CD4-positive, alpha-beta memory T cell (primary cell): Measurements from ENCODE around the gene FAM222A. TPM values are rescaled to one million over a fixed set of nuclear protein-coding genes. Genes with fewer than 3 reads are reported as not detected.
"Not testable (repeated sequence)": the region's sequence is repeated elsewhere in the genome, so short reads cannot be mapped to it uniquely, and the experiment has no call there.

Experiments
- CTCF ChIA-PET: fragments of 350-600 bp; sonication (Branson Sonifier 250); formaldehyde crosslinking; loops from one replicate; lab custom pipeline; 2021; ENCODE audit warnings: inconsistent platforms; ENCODE audit not compliant: partially characterized antibody; lab: Charles Lee
- POLR2A ChIA-PET: fragments of 350-600 bp; sonication (Branson Sonifier 250); formaldehyde crosslinking; loops from one replicate; lab custom pipeline; 2021; ENCODE audit not compliant: partially characterized antibody; lab: Charles Lee
- DNase-seq, 5 donors: peaks; one replicate each; pipeline versions ENCODE4 v3.0.0 to v3.0.0-alpha.2; 2020 to 2022; ENCODE audit warnings: mixed read lengths in 1 of 5
- H3K27ac ChIP-seq: one replicate; pipeline ENCODE4 v1.7.0; 2013; ENCODE audit warnings: low read depth, low read length
- H3K27me3 ChIP-seq: 2 replicates; pipeline ENCODE4 v1.7.0; 2013; ENCODE audit warnings: mild to moderate bottlenecking, low read length, moderate library complexity; ENCODE audit not compliant: insufficient read depth
- H3K36me3 ChIP-seq: 2 replicates; pipeline ENCODE4 v1.7.0; 2013; ENCODE audit warnings: mild to moderate bottlenecking, low read length, moderate library complexity; ENCODE audit not compliant: insufficient read depth
- H3K4me1 ChIP-seq: 2 replicates; pipeline ENCODE4 v1.7.0; 2013; ENCODE audit warnings: mild to moderate bottlenecking, low read length, moderate library complexity; ENCODE audit not compliant: insufficient read depth
- H3K4me3 ChIP-seq, 2 donors: one replicate each; pipeline ENCODE4 v1.7.0; 2013; ENCODE audit warnings: low read length in 2 of 2, mild to moderate bottlenecking in 1 of 2
- H3K9me3 ChIP-seq, 2 donors: one replicate each; pipeline ENCODE4 v1.7.0; 2013; ENCODE audit warnings: low read length in 2 of 2, control low read depth in 1 of 2; ENCODE audit not compliant: control insufficient read depth in 1 of 2
- H3K27ac Mint-ChIP-seq, 7 donors: one replicate each; pipeline ENCODE4 v1.8.0; 2020 to 2021; ENCODE audit warnings: mixed read lengths in 7 of 7, mild to moderate bottlenecking in 6 of 7, inconsistent platforms in 3 of 7, moderate library complexity in 3 of 7
- H3K27me3 Mint-ChIP-seq, 2 donors: one replicate each; pipeline ENCODE4 v1.8.0; 2020 to 2021; ENCODE audit warnings: mixed read lengths in 2 of 2
- H3K36me3 Mint-ChIP-seq, 2 donors: one replicate each; pipeline ENCODE4 v1.8.0; 2020 to 2021; ENCODE audit warnings: mixed read lengths in 2 of 2, inconsistent platforms in 1 of 2, mild to moderate bottlenecking in 1 of 2
- H3K4me1 Mint-ChIP-seq, 4 donors: one replicate each; pipeline ENCODE4 v1.8.0; 2020 to 2021; ENCODE audit warnings: mixed read lengths in 4 of 4, mild to moderate bottlenecking in 1 of 4
- H3K4me3 Mint-ChIP-seq, 8 donors: one replicate each; pipeline ENCODE4 v1.8.0; 2020 to 2021; ENCODE audit warnings: mixed read lengths in 8 of 8, mild to moderate bottlenecking in 7 of 8, moderate library complexity in 6 of 8, inconsistent platforms in 3 of 8
- H3K9me3 Mint-ChIP-seq, 8 donors: one replicate each; pipeline ENCODE4 v1.8.0; 2020 to 2021; ENCODE audit warnings: mixed read lengths in 8 of 8, mild to moderate bottlenecking in 5 of 8, inconsistent platforms in 3 of 8, moderate library complexity in 1 of 8
- intact Hi-C: fragments of 100-400 bp; cut with micrococcal nuclease; formaldehyde crosslinking; loops from one replicate; pipeline ENCODE4 v1.15.1; 2023
- polyA plus RNA-seq, 2 donors: library from polyadenylated mRNA; unstranded; fragments of 300-500 nt; fragmentation: Illumina TruSeq; gene quantifications; one replicate each; pipeline ENCODE4 v1.2.3, GENCODE V29; 2021
- total RNA-seq, 2 experiments: library from RNA; stranded (reverse); gene quantifications; one replicate each; pipeline ENCODE4 v1.2.3, GENCODE V29; 2021

Gene FAM222A
- total and polyA plus RNA-seq, 4 experiments from 2014 or later: 0.25 to 0.69 (median 0.55) TPM; not detected in 1

DNA sequence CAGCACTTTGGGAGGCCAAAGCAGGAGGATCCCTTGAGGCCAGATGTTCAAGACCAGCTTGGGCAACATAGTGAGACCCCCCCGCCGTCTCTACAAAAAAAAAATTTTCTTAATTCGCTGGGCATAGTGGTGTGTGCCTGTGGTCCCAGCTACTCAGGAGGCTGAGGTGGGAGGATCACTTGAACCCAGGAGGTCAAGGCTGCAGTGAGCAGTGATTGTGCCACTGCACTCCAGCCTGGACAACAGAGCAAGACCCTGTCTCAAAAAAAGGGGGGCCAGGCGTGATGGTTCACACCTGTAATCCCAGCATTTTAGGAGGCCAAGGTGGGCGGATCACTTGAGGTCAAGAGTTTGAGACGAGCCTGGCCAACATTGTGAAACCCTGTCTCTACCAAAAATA lies 19.0 kb upstream of the FAM222A start:
- H3K4me3 ChIP-seq, H3K27ac ChIP-seq, CTCF ChIA-PET, H3K9me3 Mint-ChIP-seq, POLR2A ChIA-PET, H3K4me1 ChIP-seq, DNase-seq, H3K27ac Mint-ChIP-seq, H3K4me1 Mint-ChIP-seq, H3K36me3 Mint-ChIP-seq, H3K4me3 Mint-ChIP-seq, H3K27me3 ChIP-seq, H3K36me3 ChIP-seq, intact Hi-C loops, H3K9me3 ChIP-seq: not testable (repeated sequence)
- H3K27me3 Mint-ChIP-seq: peaks cover 9 to 12% of the 10 kb centered on the region in 2 donors

DNA sequence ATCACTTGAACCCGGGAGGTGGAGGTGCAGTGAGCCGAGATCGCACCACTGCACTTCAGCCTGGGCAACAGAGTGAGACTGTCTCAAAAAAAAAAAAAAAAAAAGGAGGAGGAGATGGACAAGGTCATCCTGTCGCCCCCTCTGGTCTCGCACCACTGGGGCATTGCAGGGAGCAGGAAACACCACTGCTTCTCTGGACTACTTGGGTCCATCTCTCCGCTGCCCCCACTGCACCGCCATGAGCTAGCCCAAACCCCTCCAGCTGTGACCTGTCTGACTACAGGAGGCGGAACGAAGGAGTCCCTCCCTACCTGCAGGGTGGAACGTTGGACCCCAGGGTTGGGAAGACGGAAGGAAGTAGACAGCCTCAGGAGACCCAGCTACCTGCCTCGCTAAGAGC lies 18.2 kb upstream of the FAM222A start:
- no peaks in the 10 kb centered on the region for H3K36me3 ChIP-seq
- CTCF ChIA-PET: no interaction called here
- peaks cover 9 to 12% of the 10 kb centered on the region in 2 donors for H3K27me3 Mint-ChIP-seq
- H3K9me3 ChIP-seq: no peaks in the 10 kb centered on the region
- no peaks in the 10 kb centered on the region for H3K4me1 Mint-ChIP-seq
- no peak overlapping the region for H3K4me3 ChIP-seq
- no peaks in the 10 kb centered on the region for H3K36me3 Mint-ChIP-seq
- DNase-seq: no peak
- no peaks in the 10 kb centered on the region for H3K4me1 ChIP-seq
- no peak overlapping the region for H3K27ac ChIP-seq
- POLR2A ChIA-PET: no interaction called here
- H3K27me3 ChIP-seq: no peaks in the 10 kb centered on the region
- intact Hi-C loops: no loop called here
- H3K4me3 Mint-ChIP-seq: no peak overlapping the region
- H3K9me3 Mint-ChIP-seq: peaks cover 0 to 4% (median 0%) of the 10 kb centered on the region in 8 donors
- no peak overlapping the region for H3K27ac Mint-ChIP-seq

DNA sequence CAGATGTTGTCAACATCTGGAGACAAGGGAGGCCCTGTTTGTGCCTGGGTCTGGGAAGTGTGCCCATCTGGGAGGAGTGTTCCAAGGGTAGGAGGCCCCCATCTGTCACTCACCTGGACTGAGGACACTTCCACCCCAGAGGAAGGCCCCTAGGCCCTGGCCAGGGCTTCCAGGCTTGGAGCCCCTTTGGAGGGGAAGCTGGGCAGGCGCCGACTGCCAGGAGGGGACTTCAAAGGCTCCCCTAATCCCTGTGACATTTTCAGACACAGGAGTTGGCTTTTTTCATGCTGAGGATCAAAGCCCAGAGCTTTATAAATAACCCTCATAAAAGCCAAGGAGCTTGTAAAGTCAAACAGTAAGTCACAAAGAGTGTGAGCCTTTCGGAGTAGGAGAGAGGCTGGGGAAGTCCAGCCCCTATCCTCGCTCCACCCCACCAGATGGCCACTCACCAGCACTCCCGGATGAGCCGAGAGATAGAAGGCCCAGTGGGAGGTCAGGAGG lies 17.6 kb upstream of the FAM222A start:
- intact Hi-C loops: no loop called here
- no peaks in the 10 kb centered on the region for H3K27me3 ChIP-seq
- H3K36me3 Mint-ChIP-seq: no peaks in the 10 kb centered on the region
- H3K9me3 ChIP-seq: no peaks in the 10 kb centered on the region
- no peak overlapping the region for H3K4me3 ChIP-seq
- no peak overlapping the region for H3K27ac Mint-ChIP-seq
- no peak overlapping the region for H3K27ac ChIP-seq
- no peaks in the 10 kb centered on the region for H3K4me1 Mint-ChIP-seq
- H3K9me3 Mint-ChIP-seq: peaks cover 0 to 4% (median 0%) of the 10 kb centered on the region in 8 donors
- no peaks in the 10 kb centered on the region for H3K36me3 ChIP-seq
- no peak for DNase-seq
- H3K4me3 Mint-ChIP-seq: no peak overlapping the region
- ChIA-PET POLR2A (no interaction called here), CTCF (no interaction called here)
- H3K27me3 Mint-ChIP-seq: peaks cover 11 to 12% of the 10 kb centered on the region in 2 donors
- H3K4me1 ChIP-seq: no peaks in the 10 kb centered on the region

DNA sequence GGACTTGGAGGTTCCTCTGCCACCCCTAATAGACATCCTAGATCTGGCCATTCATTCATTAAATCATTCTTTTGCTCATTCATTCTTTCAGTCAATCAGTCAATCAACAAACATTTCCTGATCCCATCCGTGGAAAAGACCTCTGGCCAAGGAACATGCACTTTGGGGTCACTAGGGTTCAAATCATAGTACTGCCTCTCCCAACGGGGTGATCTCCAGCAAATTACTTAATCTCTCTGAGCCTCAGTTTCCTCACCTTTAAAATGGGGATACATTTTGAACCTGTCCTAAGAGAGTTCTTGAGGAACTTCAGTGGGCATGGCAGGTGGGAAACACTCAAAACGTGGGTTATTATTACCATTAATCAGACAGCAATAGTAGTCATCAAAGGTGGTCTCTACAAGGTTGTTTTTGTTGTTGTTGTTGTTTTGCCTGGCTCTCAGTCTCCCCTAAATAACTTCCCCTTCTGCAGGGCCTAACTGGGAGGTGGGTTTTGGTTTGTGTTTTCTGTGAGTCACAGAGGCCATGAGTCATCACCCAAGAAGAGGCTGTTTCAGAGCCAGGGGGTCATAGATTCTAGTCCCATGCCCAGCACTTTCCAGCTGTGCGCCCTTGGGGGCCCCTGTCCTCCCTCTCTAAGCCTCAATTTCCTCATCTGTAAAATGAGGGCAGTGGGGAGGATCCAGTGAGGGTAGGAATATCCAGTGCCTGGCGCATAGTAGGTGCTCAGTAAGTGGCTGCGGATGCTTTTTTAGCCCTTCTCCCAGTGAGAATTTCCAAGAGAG lies 16.9 kb upstream of the FAM222A start:
- no peaks in the 10 kb centered on the region for H3K36me3 ChIP-seq
- no peak overlapping the region for H3K4me3 ChIP-seq
- Mint-ChIP-seq H3K27ac (peak overlapping the region in 1 of 7 donors; percentile 19), H3K4me3 (no peak overlapping the region), H3K27me3 (peaks cover 10 to 11% of the 10 kb centered on the region in 2 donors), H3K9me3 (peaks cover 0 to 4% (median 0%) of the 10 kb centered on the region in 8 donors), H3K4me1 (no peaks in the 10 kb centered on the region), H3K36me3 (no peaks in the 10 kb centered on the region)
- intact Hi-C loops: no loop called here
- H3K27me3 ChIP-seq: no peaks in the 10 kb centered on the region
- DNase-seq: no peak
- POLR2A ChIA-PET: no interaction called here
- CTCF ChIA-PET: no interaction called here
- no peaks in the 10 kb centered on the region for H3K4me1 ChIP-seq
- no peaks in the 10 kb centered on the region for H3K9me3 ChIP-seq
- no peak overlapping the region for H3K27ac ChIP-seq

DNA sequence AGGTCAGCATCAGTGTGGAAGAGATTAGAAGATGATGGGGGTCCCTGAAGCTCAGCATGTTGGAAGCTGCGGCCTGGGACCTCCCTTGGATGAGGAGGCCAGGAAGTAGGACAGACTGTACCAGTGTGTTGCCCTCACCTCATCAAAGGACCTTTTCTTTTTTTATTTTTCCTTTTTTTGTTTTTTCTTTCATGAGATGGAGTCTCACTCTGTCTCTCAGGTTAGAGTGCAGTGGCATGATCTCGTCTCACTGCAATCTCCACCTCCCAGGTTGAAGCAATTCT lies 16.4 kb upstream of the FAM222A start:
- peaks cover 7 to 8% of the 10 kb centered on the region in 2 donors for H3K27me3 Mint-ChIP-seq
- H3K36me3 Mint-ChIP-seq: no peaks in the 10 kb centered on the region
- H3K4me1 Mint-ChIP-seq: no peaks in the 10 kb centered on the region
- no peak overlapping the region for H3K4me3 ChIP-seq
- CTCF ChIA-PET: no interaction called here
- peaks cover 0 to 2% (median 0%) of the 10 kb centered on the region in 8 donors for H3K9me3 Mint-ChIP-seq
- POLR2A ChIA-PET: no interaction called here
- H3K27ac Mint-ChIP-seq: peak overlapping the region in 1 of 7 donors; percentile 19
- H3K36me3 ChIP-seq: no peaks in the 10 kb centered on the region
- no peaks in the 10 kb centered on the region for H3K9me3 ChIP-seq
- H3K27ac ChIP-seq: no peak overlapping the region
- no peaks in the 10 kb centered on the region for H3K27me3 ChIP-seq
- H3K4me3 Mint-ChIP-seq: no peak overlapping the region
- intact Hi-C loops: no loop called here
- no peak for DNase-seq
- no peaks in the 10 kb centered on the region for H3K4me1 ChIP-seq

DNA sequence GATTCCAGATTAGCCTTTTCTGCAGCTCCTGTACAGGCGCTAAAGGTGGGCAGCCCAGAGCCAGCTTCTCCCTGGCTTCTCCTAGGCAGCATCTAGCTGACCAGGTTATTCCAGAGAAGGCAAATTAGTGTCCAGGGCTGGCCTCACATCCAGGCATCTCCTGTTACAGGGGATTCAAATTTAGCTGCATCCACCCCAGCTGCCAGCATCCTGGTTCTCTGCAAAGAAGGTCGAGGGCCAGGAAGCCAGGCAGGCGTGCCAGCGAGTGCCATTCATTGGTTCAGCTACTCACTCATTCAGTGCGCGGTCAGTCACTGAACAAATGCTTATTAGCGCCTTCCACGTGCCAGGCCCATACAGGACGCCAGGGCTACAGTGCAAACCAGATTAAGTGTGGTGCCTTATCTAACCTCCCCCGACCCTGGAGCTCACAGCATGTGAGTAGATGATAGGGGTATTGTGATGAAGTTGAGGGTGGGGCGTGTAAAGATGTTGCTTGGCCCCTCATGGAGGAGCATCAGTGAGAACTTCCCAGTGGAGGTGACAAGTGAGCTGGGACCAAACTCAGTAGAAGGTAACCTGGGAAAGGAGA lies 15.7 kb upstream of the FAM222A start:
- peaks cover 6 to 7% of the 10 kb centered on the region in 2 donors for H3K27me3 Mint-ChIP-seq

DNA sequence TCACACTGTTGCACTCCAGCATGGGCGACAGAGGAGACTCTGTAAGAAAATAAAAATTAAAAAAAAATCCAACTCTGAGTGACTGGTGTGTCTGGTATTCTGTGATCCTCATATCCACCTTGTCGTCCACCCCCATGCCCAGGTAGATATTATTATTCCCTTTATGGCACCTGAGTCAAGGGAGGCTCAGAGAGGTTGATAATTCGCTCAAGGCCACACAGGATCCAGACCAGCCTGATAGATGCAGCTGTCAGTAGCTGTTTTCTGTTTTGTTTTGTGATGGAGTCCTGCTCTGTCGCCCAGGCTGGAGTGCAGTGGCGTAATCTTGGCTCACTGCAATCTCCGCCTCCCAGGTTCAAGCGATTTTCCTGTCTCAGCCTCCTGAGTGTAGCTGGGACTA lies 14.8 kb upstream of the FAM222A start:
- H3K4me1 ChIP-seq: no peaks in the 10 kb centered on the region
- no peak overlapping the region for H3K27ac ChIP-seq
- POLR2A ChIA-PET: no interaction called here
- no peak overlapping the region for H3K4me3 ChIP-seq
- H3K27me3 ChIP-seq: no peaks in the 10 kb centered on the region
- H3K27ac Mint-ChIP-seq: no peak overlapping the region
- H3K9me3 ChIP-seq: no peaks in the 10 kb centered on the region
- no peaks in the 10 kb centered on the region for H3K36me3 ChIP-seq
- H3K4me1 Mint-ChIP-seq: no peaks in the 10 kb centered on the region
- CTCF ChIA-PET: interaction anchor here (0.9 kb wide), 1 partner anchor 75 kb away, joined by 4 read pairs; no protein-coding TSS in a partner anchor
- H3K27me3 Mint-ChIP-seq: peaks cover 2 to 7% of the 10 kb centered on the region in 2 donors
- no peaks in the 10 kb centered on the region for H3K36me3 Mint-ChIP-seq
- intact Hi-C loops: no loop called here
- H3K9me3 Mint-ChIP-seq: no peaks in the 10 kb centered on the region
- no peak for DNase-seq
- H3K4me3 Mint-ChIP-seq: no peak overlapping the region

More for the DNA sequence above, 15.7 kb upstream of the FAM222A start:
- Histone ChIP-seq H3K4me3 (no peak overlapping the region), H3K27ac (no peak overlapping the region), H3K36me3 (no peaks in the 10 kb centered on the region), H3K4me1 (no peaks in the 10 kb centered on the region), H3K27me3 (no peaks in the 10 kb centered on the region), H3K9me3 (no peaks in the 10 kb centered on the region)
- ChIA-PET CTCF (no interaction called here), POLR2A (no interaction called here)
- DNase-seq: no peak
- Mint-ChIP-seq H3K4me3 (no peak overlapping the region), H3K27ac (no peak overlapping the region), H3K4me1 (no peaks in the 10 kb centered on the region), H3K36me3 (no peaks in the 10 kb centered on the region), H3K9me3 (no peaks in the 10 kb centered on the region)
- intact Hi-C loops: no loop called here
